ENCODE data around the gene TESPA1.
A peak's percentile ranks its signal among the peaks of the same experiment; 100 is the strongest.

The TESPA1 gene

DNA sequence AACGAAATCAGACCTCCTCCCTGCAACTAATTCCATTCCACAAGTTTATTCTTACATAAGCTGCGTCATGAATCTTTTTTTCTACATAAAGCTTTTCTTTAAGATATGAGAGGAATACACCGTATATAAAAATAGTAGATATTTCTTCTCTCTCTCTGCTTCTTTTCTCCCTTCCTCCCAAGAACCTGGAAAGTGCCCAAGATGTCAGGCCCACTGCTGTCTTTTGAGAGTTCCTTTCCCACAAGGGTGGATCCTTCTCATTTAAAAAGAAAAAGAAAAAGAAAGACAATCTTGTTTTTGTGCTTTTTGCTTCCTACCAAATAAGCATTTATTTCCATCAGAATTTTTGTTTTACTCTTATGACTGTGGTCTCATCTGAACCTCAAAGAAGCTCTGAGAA is 11.0 kb downstream of the TESPA1 start:
- Mint-ChIP-seq H3K27ac (no peak overlapping the region), H3K9me3 (no peaks in the 10 kb centered on the region), H3K27me3 (no peaks in the 10 kb centered on the region), H3K36me3 (peaks cover 57 to 71% of the 10 kb centered on the region in 2 donors), H3K4me3 (no peak overlapping the region), H3K4me1 (peaks cover 4 to 42% of the 10 kb centered on the region in 2 donors)
- no peak for DNase-seq
- ATAC-seq (replicated peaks), result no peak

DNA sequence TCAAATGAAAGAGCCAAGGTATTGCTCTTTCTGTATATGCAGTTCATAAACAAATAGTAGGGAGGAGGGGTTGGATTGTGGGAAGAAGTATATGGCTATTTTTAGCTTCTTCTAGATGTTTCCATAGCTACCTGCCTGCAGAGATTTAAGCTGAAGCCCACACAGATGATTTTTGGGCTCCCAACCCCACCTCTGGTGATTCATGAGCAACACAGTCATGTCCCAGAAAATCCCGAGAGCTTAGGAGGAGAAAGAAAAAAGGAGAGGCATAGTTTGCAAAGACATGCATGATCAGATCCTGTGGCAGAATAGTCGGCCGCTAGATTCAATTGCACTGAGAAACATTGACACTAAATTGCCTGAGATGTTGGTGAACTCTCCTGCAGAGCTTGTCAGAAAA is 13.8 kb downstream of the TESPA1 start:
- H3K27ac Mint-ChIP-seq, result no peak overlapping the region
- peaks cover 54 to 76% of the 10 kb centered on the region in 2 donors for H3K36me3 Mint-ChIP-seq

GRCh38 chr12:54968181-54968730 is 16.3 kb downstream of the TESPA1 start:
- ATAC-seq (replicated peaks) (no peak), DNase-seq (no peak)
- peaks cover 0 to 4% of the 10 kb centered on the region in 2 donors for H3K4me1 Mint-ChIP-seq
- H3K4me3 Mint-ChIP-seq, result no peak overlapping the region
- H3K9me3 Mint-ChIP-seq, result no peaks in the 10 kb centered on the region
- H3K27ac Mint-ChIP-seq, result no peak overlapping the region
- peaks cover 54 to 75% of the 10 kb centered on the region in 2 donors for H3K36me3 Mint-ChIP-seq
- H3K27me3 Mint-ChIP-seq, result no peaks in the 10 kb centered on the region

More for the DNA sequence above, 13.8 kb downstream of the TESPA1 start:
- Mint-ChIP-seq H3K4me1 (peaks cover 0 to 15% of the 10 kb centered on the region in 2 donors), H3K4me3 (no peak overlapping the region), H3K27me3 (no peaks in the 10 kb centered on the region), H3K9me3 (no peaks in the 10 kb centered on the region)
- ATAC-seq (replicated peaks) (no peak), DNase-seq (no peak)

DNA sequence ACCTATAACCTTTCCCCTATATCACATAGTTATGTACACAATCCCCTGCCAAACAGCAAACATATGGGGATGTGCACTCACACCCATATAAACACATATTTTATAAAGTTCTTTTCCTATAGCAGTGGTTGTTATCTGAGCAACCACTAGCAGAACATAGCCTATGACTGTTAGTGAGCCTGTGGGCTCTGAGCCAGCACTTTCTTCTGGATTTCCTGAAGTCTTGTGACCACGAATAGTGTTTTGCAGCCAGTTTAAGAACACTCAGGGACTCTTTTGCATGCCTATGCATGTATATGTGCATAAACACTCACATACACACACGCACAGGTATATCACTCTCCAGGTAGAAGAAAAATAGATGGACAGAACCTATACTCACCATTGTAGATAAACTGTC is 17.1 kb downstream of the TESPA1 start:
- Mint-ChIP-seq H3K9me3 (no peaks in the 10 kb centered on the region), H3K27ac (no peak overlapping the region), H3K27me3 (no peaks in the 10 kb centered on the region), H3K4me3 (no peak overlapping the region), H3K4me1 (peaks cover 0 to 4% of the 10 kb centered on the region in 2 donors), H3K36me3 (peaks cover 55 to 75% of the 10 kb centered on the region in 2 donors)
- DNase-seq, result no peak
- no peak for ATAC-seq (replicated peaks)

GRCh38 chr12:54961190-54961589 is 23.4 kb downstream of the TESPA1 start:
- Mint-ChIP-seq H3K4me3 (no peak overlapping the region), H3K27me3 (no peaks in the 10 kb centered on the region), H3K4me1 (peaks cover 27 to 60% of the 10 kb centered on the region in 2 donors), H3K27ac (no peak overlapping the region), H3K9me3 (no peaks in the 10 kb centered on the region), H3K36me3 (peaks cover 63 to 70% of the 10 kb centered on the region in 2 donors)
- no peak for DNase-seq
- ATAC-seq (replicated peaks), result no peak

DNA sequence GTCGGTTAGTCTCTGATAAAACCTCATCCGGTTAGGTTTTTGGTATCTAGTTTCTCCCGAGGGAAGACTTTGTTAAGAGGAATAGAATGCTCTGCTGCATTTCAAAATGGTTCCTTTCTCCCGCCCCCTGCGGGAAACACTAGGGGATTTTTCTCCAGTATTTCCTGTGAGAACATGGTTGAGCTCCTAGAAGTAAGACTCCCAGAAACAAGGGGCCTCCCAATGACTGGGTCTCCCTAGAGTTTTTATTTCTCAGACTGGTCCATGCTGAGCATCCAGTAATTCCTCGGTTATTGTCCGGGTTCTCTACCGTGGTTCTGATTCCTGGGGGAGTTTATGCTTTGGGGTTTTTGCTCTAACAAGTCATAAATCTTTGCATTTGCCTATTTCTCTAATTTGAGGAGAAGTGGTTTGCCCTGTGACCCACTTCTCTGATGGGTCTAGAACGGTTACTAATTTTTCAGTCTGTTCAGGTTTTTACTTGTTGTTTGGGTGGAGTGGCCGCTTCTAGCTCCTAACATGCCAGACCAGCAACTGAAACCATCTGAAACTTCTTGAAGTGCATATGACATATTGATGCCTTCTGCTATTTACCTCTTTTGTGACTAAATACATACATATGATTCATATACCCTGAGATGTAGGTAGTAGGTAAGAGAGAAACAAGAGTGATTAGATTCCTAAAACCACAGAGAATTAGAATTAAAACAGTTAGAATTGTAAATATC is 25.1 kb downstream of the TESPA1 start:
- peak overlapping the region; percentile 42 to 43 for H3K4me3 Mint-ChIP-seq
- peaks cover 29 to 74% of the 10 kb centered on the region in 2 donors for H3K4me1 Mint-ChIP-seq
- H3K36me3 Mint-ChIP-seq, result peaks cover 58 to 64% of the 10 kb centered on the region in 2 donors

GRCh38 chr12:54958048-54958658 is 26.4 kb downstream of the TESPA1 start:
- DNase-seq (peak; percentile 18), ATAC-seq (replicated peaks) (no peak)
- Mint-ChIP-seq H3K4me1 (peaks cover 29 to 79% of the 10 kb centered on the region in 2 donors), H3K27ac (peak overlapping the region; percentile 57), H3K9me3 (peaks cover 0 to under 1% of the 10 kb centered on the region in 2 donors), H3K4me3 (no peak overlapping the region), H3K27me3 (no peaks in the 10 kb centered on the region), H3K36me3 (peaks cover 57 to 64% of the 10 kb centered on the region in 2 donors)

More for the DNA sequence above, 25.1 kb downstream of the TESPA1 start:
- Mint-ChIP-seq H3K9me3 (no peaks in the 10 kb centered on the region), H3K27ac (peak overlapping the region; percentile 86), H3K27me3 (no peaks in the 10 kb centered on the region)
- DNase-seq (no peak), ATAC-seq (replicated peaks) (peak; percentile 81 to 82)

- Mint-ChIP-seq H3K4me1 (peaks cover 29 to 71% of the 10 kb centered on the region in 2 donors), H3K27me3 (no peaks in the 10 kb centered on the region), H3K36me3 (peaks cover 57 to 65% of the 10 kb centered on the region in 2 donors), H3K27ac (peak overlapping the region; percentile 37), H3K4me3 (peak overlapping the region; percentile 50 to 53), H3K9me3 (peaks cover 3 to 5% of the 10 kb centered on the region in 2 donors)
- ATAC-seq (replicated peaks) (no peak), DNase-seq (no peak)
Measured at GRCh38 chr12:54956818-54957641, 27.5 kb downstream of the TESPA1 start.

DNA sequence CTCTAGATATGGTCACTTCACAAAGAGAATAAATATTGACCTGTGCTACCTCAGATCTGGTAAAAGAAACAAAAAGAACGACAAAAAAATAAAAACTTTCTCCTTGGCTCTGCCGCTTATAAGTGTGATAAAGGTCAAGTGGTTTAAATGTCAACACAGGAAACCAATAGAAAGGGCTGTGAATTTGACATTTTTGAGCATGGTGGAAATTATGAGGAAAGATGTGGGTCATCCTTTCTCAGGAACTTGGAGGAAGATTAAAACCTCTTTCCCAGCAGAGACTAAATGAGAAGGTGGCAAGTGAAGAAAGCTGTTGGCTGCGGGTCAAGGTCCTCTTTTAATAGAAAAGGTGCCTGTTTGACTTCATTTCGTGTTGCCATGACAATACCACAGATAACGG is 28.2 kb downstream of the TESPA1 start:
- H3K9me3 Mint-ChIP-seq, result peaks cover 5 to 6% of the 10 kb centered on the region in 2 donors
- H3K4me3 Mint-ChIP-seq, result peak overlapping the region; percentile 43 to 50
- no peaks in the 10 kb centered on the region for H3K27me3 Mint-ChIP-seq
- peak overlapping the region; percentile 37 for H3K27ac Mint-ChIP-seq
- peaks cover 56 to 68% of the 10 kb centered on the region in 2 donors for H3K36me3 Mint-ChIP-seq
- no peak for DNase-seq
- peak in 1 of 2 donors; percentile 51 for ATAC-seq (replicated peaks)
- H3K4me1 Mint-ChIP-seq, result peaks cover 29 to 66% of the 10 kb centered on the region in 2 donors

- ATAC-seq (replicated peaks) (no peak), DNase-seq (no peak)
- Mint-ChIP-seq H3K4me3 (no peak overlapping the region), H3K27ac (no peak overlapping the region), H3K9me3 (peaks cover 8 to 10% of the 10 kb centered on the region in 2 donors), H3K36me3 (peaks cover 62 to 73% of the 10 kb centered on the region in 2 donors), H3K4me1 (peaks cover 28 to 61% of the 10 kb centered on the region in 2 donors), H3K27me3 (no peaks in the 10 kb centered on the region)
Measured at GRCh38 chr12:54954801-54955200, 29.8 kb downstream of the TESPA1 start.

DNA sequence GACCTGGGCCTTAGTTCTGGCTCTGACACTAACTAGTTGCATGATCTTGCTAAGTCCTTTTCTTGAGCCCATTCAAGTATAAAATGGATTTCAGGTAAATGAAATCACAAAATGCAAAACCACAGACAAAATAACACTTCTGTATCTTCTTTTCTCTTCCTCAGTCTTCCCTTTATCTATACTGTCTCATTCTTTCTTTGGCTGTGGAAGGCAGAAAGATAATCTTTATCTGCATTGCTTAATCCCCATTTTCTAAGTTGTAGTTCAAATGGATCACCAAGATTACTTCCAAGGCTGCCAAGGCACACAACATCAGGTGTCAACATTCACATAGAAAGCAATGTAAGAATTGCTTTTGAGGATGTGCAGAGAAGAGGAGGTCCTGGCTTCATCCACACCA is 30.3 kb downstream of the TESPA1 start:
- H3K4me1 Mint-ChIP-seq, result peaks cover 23 to 56% of the 10 kb centered on the region in 2 donors
- DNase-seq, result no peak
- H3K27ac Mint-ChIP-seq, result no peak overlapping the region
- no peaks in the 10 kb centered on the region for H3K27me3 Mint-ChIP-seq
- no peak for ATAC-seq (replicated peaks)
- peaks cover 8 to 10% of the 10 kb centered on the region in 2 donors for H3K9me3 Mint-ChIP-seq
- no peak overlapping the region for H3K4me3 Mint-ChIP-seq
- peaks cover 59 to 68% of the 10 kb centered on the region in 2 donors for H3K36me3 Mint-ChIP-seq

DNA sequence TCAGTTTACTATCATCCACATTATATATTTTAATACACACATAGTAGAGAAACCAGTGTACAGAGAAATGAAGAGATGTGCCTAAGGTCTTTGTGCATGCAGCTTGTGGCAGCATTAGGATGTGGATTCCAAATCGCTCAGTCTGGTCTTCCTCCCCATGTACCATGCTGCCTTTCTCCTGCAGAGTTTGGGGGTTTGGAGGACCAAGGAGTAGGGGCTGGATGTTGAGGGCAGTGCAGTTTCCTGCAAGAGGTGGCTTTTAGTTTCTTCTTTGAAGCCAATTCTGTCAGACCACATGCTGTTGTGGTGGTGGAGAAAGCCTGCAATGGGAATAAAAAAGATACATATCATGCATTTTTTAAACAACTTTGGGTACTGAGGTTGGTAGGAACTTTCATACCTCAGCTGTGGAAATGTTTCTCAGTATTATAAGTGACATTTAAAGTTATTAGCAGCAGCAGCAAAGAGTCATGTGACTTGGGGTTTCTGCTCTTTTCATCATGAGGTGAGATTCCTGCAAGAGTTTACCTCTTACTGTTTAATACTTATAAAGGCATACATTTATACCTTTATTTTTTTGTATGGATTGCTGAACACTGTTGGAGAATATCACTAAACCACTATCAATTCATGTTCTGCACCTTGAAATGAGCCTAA is 34.4 kb downstream of the TESPA1 start:
- peaks cover 8 to 10% of the 10 kb centered on the region in 2 donors for H3K9me3 Mint-ChIP-seq
- H3K27me3 Mint-ChIP-seq, result no peaks in the 10 kb centered on the region
- peaks cover 2 to 29% of the 10 kb centered on the region in 2 donors for H3K4me1 Mint-ChIP-seq
- H3K36me3 Mint-ChIP-seq, result peaks cover 53 to 54% of the 10 kb centered on the region in 2 donors
- DNase-seq (no peak), ATAC-seq (replicated peaks) (peak in 1 of 2 donors; percentile 14)
- H3K4me3 Mint-ChIP-seq, result no peak overlapping the region
- peak overlapping the region; percentile 2 for H3K27ac Mint-ChIP-seq

GRCh38 chr12:54949073-54949711 is 35.4 kb downstream of the TESPA1 start:
- Mint-ChIP-seq H3K4me3 (no peak overlapping the region), H3K4me1 (peaks cover 2 to 22% of the 10 kb centered on the region in 2 donors), H3K36me3 (peaks cover 45 to 48% of the 10 kb centered on the region in 2 donors), H3K27me3 (no peaks in the 10 kb centered on the region), H3K9me3 (peaks cover 8 to 10% of the 10 kb centered on the region in 2 donors), H3K27ac (no peak overlapping the region)
- DNase-seq (no peak), ATAC-seq (replicated peaks) (no peak)

Measured in stimulated activated naive B cell treated with anti-CD40 and anti-IgM and Interleukin-4, amounts not matched to agents 10 μg/mL and 1 μg/mL and 100 μg/mL, for 72 hours (primary cell).